MG63 (cell line): ENCODE results near the gene INSIG2. TPM values are rescaled to one million over a fixed set of nuclear protein-coding genes. Genes with fewer than 3 reads are reported as not detected.

Experiments
- DNase-seq: peaks from one replicate; pipeline ENCODE4 v3.0.0-alpha.2; 2020
- H3K27me3 ChIP-seq: fragments of 250-450 bp; sonication (Bioruptor Pico); 2 replicates; pipeline ENCODE4 v1.5.1; 2020; ENCODE audit warnings: mild to moderate bottlenecking, moderate library complexity
- H3K36me3 ChIP-seq: fragments of 250-450 bp; sonication (Bioruptor Pico); 2 replicates; pipeline ENCODE4 v1.5.1; 2020; ENCODE audit warnings: mild to moderate bottlenecking, moderate library complexity
- H3K4me3 ChIP-seq: fragments of 250-450 bp; sonication (Bioruptor Pico); 2 replicates; pipeline ENCODE4 v1.5.1; 2020; ENCODE audit warnings: mild to moderate bottlenecking, moderate library complexity
- H3K9me3 ChIP-seq: fragments of 250-450 bp; sonication (Bioruptor Pico); 2 replicates; pipeline ENCODE4 v1.5.1; 2020; ENCODE audit warnings: mild to moderate bottlenecking, moderate library complexity
- total RNA-seq: library from RNA; depleted of rRNA; stranded (reverse); fragments of >200 nt; shearing (Covaris generic); gene quantifications from 2 replicates; pipeline ENCODE4 v1.2.3, GENCODE V29; 2014; ENCODE audit warnings: low replicate concordance; rRNA removed

INSIG2 gene
- total RNA-seq, 1 experiment from 2014 or later = 7.7 TPM

GRCh38 chr2:118133916-118134315, 45.6 kb downstream of the INSIG2 start:
- H3K27me3 ChIP-seq = no peaks in the 10 kb centered on the region
- no peak for DNase-seq
- H3K36me3 ChIP-seq = no peaks in the 10 kb centered on the region
- no peak overlapping the region for H3K4me3 ChIP-seq
- H3K9me3 ChIP-seq = no peaks in the 10 kb centered on the region; the same call in 1 of the 2 replicates

- no peak for DNase-seq
- H3K4me3 ChIP-seq = no peak overlapping the region
- H3K27me3 ChIP-seq = no peaks in the 10 kb centered on the region
- H3K9me3 ChIP-seq = no peaks in the 10 kb centered on the region; the same call in 1 of the 2 replicates
- no peaks in the 10 kb centered on the region for H3K36me3 ChIP-seq
These were observed 46.4 kb downstream of the INSIG2 start for GRCh38 chr2:118134650-118135049.

- Histone ChIP-seq H3K36me3 (no peaks in the 10 kb centered on the region), H3K9me3 (no peaks in the 10 kb centered on the region), H3K27me3 (no peaks in the 10 kb centered on the region), H3K4me3 (no peak overlapping the region)
- no peak for DNase-seq
These were observed 56.9 kb downstream of the INSIG2 start for GRCh38 chr2:118145207-118145606.

GRCh38 chr2:118145806-118146205, 57.5 kb downstream of the INSIG2 start:
- no peaks in the 10 kb centered on the region for H3K9me3 ChIP-seq
- no peak for DNase-seq
- H3K36me3 ChIP-seq = no peaks in the 10 kb centered on the region
- no peak overlapping the region for H3K4me3 ChIP-seq
- H3K27me3 ChIP-seq = no peaks in the 10 kb centered on the region

GRCh38 chr2:118146315-118147283, 58.3 kb downstream of the INSIG2 start:
- H3K36me3 ChIP-seq = no peaks in the 10 kb centered on the region
- H3K27me3 ChIP-seq = no peaks in the 10 kb centered on the region
- DNase-seq = no peak
- no peaks in the 10 kb centered on the region for H3K9me3 ChIP-seq
- H3K4me3 ChIP-seq = no peak overlapping the region

- Histone ChIP-seq H3K36me3 (no peaks in the 10 kb centered on the region), H3K9me3 (no peaks in the 10 kb centered on the region), H3K27me3 (no peaks in the 10 kb centered on the region), H3K4me3 (no peak overlapping the region)
- no peak for DNase-seq
These were observed 59.9 kb downstream of the INSIG2 start for GRCh38 chr2:118148133-118148532.

- Histone ChIP-seq H3K4me3 (no peak overlapping the region), H3K27me3 (no peaks in the 10 kb centered on the region), H3K36me3 (no peaks in the 10 kb centered on the region), H3K9me3 (no peaks in the 10 kb centered on the region)
- DNase-seq = no peak
These were observed 60.5 kb downstream of the INSIG2 start for GRCh38 chr2:118148809-118149208.

- no peaks in the 10 kb centered on the region for H3K36me3 ChIP-seq
- no peaks in the 10 kb centered on the region for H3K9me3 ChIP-seq
- H3K4me3 ChIP-seq = no peak overlapping the region
- DNase-seq = no peak
- no peaks in the 10 kb centered on the region for H3K27me3 ChIP-seq
These were observed 62.0 kb downstream of the INSIG2 start for GRCh38 chr2:118150294-118150693.

GRCh38 chr2:118151831-118152230, 63.6 kb downstream of the INSIG2 start:
- H3K27me3 ChIP-seq = no peaks in the 10 kb centered on the region
- no peaks in the 10 kb centered on the region for H3K9me3 ChIP-seq
- H3K36me3 ChIP-seq = no peaks in the 10 kb centered on the region
- no peak overlapping the region for H3K4me3 ChIP-seq
- no peak for DNase-seq

GRCh38 chr2:118153433-118153832, 65.2 kb downstream of the INSIG2 start:
- Histone ChIP-seq H3K9me3 (peaks cover 5% of the 10 kb centered on the region), H3K27me3 (no peaks in the 10 kb centered on the region), H3K4me3 (no peak overlapping the region), H3K36me3 (no peaks in the 10 kb centered on the region)
- DNase-seq = no peak

GRCh38 chr2:118154176-118154575, 65.9 kb downstream of the INSIG2 start:
- Histone ChIP-seq H3K36me3 (no peaks in the 10 kb centered on the region), H3K27me3 (no peaks in the 10 kb centered on the region), H3K4me3 (no peak overlapping the region), H3K9me3 (peaks cover 5% of the 10 kb centered on the region)
- no peak for DNase-seq

Other genes with a start within 250 kb of the INSIG2 start
- 12.2 and 13.2 TPM in 2 replicates for gene CCDC93, start 74.4 kb upstream of the INSIG2 start, total RNA-seq